SK-N-DZ (cell line): ENCODE measurements around the gene RHCE.
"Not testable (repeated sequence)": the region's sequence is repeated elsewhere in the genome, so short reads cannot be mapped to it uniquely, and the experiment has no call there.

ENCODE experiments used
- DNase-seq: peaks from one replicate; pipeline ENCODE4 v3.0.0-alpha.2; 2015; ENCODE audit warnings: low spot score

The RHCE gene

GRCh38 chr1:25402947-25403803 lies 17.4 kb downstream of the RHCE start:
- DNase-seq: not testable (repeated sequence)

DNA sequence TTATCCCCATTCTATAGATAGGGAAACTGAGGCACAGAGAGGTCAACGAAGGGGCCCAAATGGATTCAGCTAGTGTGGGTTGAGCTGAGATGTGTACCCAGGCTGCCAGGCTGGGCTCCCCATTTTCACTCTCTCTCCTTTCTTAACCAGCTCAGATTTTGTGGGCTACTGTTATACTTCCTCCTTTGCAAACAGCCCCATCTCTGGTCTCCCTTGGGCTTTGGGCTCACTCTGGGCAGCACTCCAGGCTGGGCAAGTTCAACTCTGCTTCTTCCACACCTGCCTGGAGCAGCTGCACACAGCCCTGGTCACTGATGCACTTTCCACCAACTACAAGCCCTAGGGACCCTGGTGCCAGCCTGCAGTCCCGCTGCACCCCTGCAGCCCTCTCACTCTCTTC lies 22.5 kb downstream of the RHCE start:
- DNase-seq: not testable (repeated sequence)

DNA sequence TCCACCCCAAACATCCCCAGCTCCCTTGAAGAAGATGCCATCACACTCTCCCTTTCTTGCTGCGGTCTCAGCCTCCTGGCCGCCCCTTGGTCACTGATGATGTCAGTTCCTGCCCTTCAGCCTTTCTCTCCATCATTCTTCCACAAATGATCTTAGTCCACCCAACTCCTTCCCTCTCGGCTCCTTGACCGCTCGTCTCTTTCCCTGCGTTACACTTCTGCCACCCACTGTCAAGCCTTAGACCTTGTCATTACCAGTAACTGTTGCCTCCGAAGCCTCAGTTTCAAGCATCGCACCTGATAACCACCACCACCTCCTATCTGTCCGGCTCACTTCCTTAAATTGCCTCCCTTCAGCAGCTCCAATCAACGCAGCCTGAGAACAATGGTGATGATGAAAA lies 23.1 kb downstream of the RHCE start:
- DNase-seq: not testable (repeated sequence)

GRCh38 chr1:25392841-25393240 lies 27.8 kb downstream of the RHCE start:
- no peak for DNase-seq

DNA sequence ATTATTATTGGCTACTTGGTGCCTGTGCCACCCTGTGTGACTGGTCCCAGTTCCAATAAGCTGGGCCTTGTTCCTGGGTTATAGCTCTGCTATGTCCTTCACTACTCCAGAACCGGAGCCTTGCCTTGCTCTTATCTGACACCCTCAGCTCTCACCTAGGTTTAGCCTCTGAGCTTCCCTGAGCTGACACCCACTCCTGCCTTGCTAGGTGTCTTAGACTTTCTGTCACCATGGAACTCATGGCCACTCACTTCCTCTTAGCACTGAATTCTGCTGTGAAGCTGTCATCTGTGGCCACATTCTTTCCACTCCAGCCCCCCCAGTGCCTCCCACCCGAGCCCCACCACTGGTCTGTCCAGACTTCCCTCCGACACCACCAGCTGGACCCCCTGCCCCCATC lies 30.9 kb downstream of the RHCE start:
- DNase-seq: not testable (repeated sequence)

GRCh38 chr1:25388691-25389090 lies 31.9 kb downstream of the RHCE start:
- DNase-seq: not testable (repeated sequence)

DNA sequence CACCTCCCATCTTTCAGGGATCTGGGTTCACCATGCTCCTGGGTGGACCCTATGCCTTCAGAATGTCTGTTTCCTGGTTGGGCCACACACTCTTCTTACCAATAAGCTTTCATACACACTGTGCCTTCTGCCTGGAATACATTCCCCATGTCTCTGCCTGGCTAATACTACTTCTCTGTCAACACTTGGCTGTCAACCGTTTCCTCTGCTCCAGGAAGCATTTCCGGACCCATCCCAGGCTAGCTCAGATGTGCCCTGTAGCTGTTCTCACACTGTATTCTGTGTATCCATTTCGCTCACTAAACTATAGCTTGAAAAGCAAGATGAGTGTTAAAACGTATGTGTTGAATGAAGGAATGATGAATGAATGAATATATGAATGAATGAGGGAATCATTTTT lies 33.5 kb downstream of the RHCE start:
- not testable (repeated sequence) for DNase-seq

DNA sequence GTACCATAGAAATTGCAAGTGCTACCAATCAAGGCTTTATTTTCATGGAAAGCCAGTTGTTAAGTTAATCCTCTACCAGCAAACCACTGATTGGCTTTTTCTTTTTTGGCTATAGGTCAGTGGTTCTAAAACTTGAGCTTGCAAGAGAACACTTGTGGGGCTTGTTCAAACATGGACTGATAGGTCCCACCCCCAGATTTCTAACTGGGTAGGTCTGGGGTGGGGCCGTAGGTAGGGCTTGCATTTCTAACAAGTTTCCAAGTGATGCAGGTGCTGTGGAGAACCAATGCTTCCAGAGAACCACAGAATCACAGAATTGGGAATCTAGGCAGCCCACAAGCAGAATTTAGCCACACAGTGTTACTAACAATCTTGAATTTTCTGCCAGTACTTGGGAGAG lies 36.8 kb downstream of the RHCE start:
- not testable (repeated sequence) for DNase-seq

GRCh38 chr1:25383090-25383489 lies 37.5 kb downstream of the RHCE start:
- DNase-seq: not testable (repeated sequence)

DNA sequence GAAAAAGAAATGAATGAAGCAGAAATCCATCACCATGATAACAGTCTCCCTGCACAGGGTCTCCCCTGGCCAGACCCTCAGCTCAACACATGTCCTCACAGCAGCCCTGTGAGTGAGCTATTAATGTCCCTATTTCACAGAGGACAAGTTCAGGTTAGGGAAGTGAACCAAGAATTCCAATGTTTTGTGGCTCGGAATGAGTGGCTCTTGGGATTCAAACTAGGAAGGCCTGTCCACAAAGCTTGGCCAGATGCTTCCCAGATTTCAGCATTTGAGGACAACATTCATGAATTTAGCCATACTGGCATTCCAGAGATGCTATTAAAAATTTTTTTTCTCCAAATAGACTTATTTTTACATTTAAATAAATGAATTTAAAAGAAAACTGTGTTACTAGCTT lies 38.1 kb downstream of the RHCE start:
- not testable (repeated sequence) for DNase-seq

DNA sequence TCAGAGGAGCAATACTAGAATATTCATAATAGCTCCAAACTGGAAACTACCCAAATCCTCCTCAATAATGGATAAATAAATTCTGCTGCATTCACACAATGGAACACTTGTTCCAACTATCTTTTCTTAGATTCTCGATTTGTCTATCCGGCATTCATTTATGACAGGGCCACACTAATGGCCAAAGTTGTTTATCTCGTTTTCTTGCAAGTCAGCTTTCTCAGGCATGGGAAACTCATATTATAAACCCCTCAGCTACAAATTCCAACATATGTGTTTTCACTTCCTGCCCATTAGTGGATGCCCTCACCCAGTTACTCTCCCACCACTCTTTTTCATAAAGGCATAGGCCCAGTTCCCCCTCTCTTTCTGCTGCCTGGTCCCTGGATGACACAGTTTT lies 42.3 kb downstream of the RHCE start:
- not testable (repeated sequence) for DNase-seq

DNA sequence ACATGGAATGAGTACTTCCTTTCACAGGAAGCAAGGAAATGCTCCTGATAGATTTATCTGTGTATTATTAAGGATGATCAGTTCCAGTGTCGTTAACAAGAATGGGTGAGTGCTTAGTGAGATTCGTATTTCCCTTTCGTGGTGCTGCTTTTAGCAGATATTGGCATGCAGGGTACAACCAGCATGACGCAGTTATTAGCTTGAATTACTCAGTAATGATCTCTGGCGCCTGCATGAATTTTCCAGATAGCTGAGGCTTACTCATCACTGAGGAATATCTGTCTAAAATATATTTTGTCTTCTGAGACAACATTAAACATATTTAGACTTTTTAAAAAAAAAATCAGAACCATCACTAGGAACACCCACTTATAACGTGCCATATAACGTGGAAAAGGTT lies 48.9 kb downstream of the RHCE start:
- not testable (repeated sequence) for DNase-seq

GRCh38 chr1:25369691-25370271 lies 50.8 kb downstream of the RHCE start:
- DNase-seq: not testable (repeated sequence)

DNA sequence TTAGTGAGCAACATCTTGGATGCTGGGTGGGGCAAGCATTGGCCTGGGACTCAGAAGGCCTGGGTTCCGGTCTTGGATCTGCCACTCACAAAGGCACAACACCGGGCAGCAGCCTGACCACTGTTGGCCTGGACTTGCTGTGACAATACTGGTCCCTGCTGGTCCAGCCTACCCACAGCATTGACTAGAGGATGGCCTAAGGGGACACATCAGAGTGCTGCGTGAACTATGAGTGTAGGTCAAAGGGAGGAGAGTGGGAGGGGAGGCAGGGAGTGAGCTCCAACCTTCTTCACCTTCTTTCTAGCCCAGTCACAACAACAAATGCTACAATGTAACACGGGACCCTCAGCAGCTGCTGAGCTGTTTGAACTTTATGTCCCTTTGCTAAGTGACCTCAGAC lies 51.4 kb downstream of the RHCE start:
- DNase-seq: no peak

DNA sequence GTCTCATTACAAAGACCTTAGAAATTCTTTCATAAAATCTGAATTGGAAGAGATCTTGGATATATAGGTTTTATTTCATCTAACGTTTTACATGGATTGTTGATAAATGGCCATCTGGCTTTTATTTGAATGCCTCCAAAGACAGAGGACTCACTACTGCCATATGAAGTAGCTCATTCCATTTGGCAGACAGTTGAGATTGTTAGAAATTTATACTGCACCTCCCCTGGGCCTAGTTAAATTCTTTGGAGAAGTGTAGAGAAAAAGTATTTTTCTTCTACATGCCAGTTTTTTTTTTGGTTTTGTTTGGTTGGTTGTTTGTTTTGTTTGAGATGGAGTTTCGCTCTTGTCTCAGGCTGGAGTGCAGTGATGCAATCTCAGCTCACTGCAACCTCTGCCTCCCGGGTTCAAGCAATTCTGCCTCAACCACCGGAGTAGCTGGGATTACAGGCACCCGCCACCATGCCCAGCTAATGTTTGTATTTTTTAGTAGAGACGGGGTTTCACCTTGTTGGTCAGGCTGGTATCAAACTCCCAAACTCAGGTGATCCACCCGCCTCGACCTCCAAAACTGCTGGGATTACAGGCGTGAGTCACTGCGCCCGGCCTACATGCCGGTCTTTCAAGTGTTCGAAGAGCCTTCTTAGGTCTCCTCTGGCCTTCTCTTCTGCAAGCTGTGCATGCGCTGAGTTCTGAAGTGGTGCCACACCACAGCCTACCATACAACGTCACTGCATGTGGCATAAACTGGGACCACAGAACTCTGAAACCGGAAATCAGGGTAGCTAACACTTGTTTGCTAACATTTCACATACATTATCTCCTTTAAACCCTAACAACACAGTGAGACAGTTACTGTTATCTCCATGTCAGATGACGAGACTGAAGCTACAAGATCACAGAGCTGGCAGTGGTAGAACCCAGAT lies 57.7 kb downstream of the RHCE start:
- not testable (repeated sequence) for DNase-seq

- no peak for DNase-seq
These were observed 58.7 kb downstream of the RHCE start for GRCh38 chr1:25361901-25362300.

DNA sequence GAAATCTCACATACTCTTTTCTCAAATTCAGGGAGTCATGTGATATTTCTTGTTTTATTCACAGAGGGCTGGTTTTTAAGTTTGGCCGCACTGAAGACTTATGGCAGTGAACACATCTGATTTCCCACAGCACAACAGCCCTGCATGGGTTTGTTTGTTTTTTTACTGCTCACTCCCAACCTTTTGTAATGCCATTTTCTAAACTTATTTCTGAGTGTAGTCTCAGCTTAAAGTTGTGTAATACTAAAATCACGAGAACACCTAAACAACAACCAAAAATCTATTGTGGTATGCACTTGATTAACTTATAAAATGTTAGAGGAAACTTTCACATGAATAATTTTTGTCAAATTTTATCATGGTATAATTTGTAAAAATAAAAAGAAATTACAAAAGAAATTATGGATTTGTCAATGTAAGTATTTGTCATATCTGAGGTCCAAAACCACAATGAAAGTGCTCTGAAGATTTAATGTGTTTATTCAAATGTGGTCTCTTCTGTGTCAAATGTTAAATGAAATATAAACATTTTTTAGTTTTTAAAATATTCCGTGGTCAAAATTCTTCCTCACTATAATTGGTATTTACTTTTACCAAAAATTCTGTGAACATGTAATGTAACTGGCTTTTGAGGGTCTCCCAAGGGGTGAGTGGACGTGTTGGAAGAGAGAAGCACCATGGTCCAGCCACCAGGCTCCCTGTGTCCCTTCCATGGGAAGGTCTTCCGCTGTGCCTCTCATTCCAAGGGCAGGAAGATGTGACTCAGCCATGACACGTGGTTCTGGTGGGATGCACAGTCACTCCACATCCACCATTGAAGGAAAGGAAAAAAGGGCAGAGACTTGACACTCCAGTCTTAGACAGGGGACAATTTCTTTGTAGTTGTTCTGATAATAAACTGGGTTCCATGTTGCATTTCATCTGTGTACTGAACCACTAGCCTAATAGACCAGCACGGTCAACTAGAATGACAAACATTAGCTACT lies 59.7 kb downstream of the RHCE start:
- DNase-seq: no peak

DNA sequence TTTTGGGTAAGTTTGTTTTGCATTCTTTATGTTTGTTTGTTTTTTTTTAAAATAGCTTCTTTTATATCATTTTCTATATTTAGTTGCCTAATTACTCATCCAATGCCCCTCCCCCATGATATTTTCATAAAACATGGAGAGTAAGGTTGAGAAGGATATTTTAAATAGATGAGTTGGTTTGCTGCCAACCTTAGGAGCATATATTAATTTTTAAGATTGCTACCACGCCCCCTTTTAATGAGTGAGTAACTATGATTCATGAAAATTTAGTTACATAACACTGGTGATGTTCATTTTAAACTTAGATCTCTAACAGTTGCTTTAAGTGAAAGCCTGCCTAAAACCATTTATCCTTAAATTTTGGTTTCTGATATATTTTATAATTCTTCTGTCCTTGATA lies 63.8 kb downstream of the RHCE start:
- DNase-seq: no peak

DNA sequence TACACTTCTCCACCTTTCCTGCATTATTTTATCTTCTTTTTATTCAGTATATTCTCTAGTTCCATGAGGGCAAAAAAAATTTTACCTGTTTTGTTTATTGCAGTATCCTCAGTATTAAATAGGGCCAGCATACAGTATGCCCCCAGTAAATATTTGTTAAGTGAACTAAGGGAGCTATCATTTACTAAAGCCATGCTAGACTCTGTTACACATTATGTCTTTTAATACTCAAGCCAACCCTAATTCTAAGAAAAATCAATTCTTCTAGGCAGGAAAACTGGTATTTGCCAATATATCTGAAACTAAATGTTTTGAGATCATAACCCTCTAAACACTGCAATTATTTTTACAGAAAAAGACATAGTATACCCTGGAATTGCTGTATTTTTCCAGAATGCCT lies 64.2 kb downstream of the RHCE start:
- DNase-seq: no peak

- no peak for DNase-seq
These were observed 64.7 kb downstream of the RHCE start for GRCh38 chr1:25355841-25356395.
